ENCODE measurements around the gene KLHDC9.

GRCh38 chr1:161111527-161111926, 13.4 kb downstream of the KLHDC9 start:
- TF ChIP-seq RARB (CRISPR knock-in tag; IDR thresholded peaks at IDR 0.05) (no peak), OSR1 (CRISPR knock-in tag; IDR thresholded peaks at IDR 0.05) (no peak), PATZ1 (CRISPR knock-in tag; IDR thresholded peaks at IDR 0.05; ENCODE audit: borderline replicate concordance) (no peak), CSDC2 (CRISPR knock-in tag; IDR thresholded peaks at IDR 0.05) (no peak), TSHZ2 (CRISPR knock-in tag; IDR thresholded peaks at IDR 0.05) (no peak), CREB5 (CRISPR knock-in tag; IDR thresholded peaks at IDR 0.05; ENCODE audit: low read depth) (no peak), ZFP30 (CRISPR knock-in tag; IDR thresholded peaks at IDR 0.05) (no peak)
- TF ChIP-seq, protein P1, sequence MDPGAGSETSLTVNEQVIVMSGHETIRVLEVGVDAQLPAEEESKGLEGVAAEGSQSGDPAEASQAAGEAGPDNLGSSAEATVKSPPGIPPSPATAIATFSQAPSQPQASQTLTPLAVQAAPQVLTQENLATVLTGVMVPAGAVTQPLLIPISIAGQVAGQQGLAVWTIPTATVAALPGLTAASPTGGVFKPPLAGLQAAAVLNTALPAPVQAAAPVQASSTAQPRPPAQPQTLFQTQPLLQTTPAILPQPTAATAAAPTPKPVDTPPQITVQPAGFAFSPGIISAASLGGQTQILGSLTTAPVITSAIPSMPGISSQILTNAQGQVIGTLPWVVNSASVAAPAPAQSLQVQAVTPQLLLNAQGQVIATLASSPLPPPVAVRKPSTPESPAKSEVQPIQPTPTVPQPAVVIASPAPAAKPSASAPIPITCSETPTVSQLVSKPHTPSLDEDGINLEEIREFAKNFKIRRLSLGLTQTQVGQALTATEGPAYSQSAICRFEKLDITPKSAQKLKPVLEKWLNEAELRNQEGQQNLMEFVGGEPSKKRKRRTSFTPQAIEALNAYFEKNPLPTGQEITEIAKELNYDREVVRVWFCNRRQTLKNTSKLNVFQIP (CRISPR knock-in tag; IDR thresholded peaks at IDR 0.05; ENCODE audit: borderline replicate concordance, low read depth) = no peak
- TF ChIP-seq, protein P2, sequence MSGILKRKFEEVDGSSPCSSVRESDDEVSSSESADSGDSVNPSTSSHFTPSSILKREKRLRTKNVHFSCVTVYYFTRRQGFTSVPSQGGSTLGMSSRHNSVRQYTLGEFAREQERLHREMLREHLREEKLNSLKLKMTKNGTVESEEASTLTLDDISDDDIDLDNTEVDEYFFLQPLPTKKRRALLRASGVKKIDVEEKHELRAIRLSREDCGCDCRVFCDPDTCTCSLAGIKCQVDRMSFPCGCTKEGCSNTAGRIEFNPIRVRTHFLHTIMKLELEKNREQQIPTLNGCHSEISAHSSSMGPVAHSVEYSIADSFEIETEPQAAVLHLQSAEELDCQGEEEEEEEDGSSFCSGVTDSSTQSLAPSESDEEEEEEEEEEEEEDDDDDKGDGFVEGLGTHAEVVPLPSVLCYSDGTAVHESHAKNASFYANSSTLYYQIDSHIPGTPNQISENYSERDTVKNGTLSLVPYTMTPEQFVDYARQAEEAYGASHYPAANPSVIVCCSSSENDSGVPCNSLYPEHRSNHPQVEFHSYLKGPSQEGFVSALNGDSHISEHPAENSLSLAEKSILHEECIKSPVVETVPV (CRISPR knock-in tag; IDR thresholded peaks at IDR 0.05) = no peak

Data from SK-N-SH treated with all-trans-retinoic acid at 6 μM for 48 hours (cell line).